HepG2 (cell line): ENCODE results near the gene ALDH3B2. TPM values are rescaled to one million over a fixed set of nuclear protein-coding genes. Genes with fewer than 3 reads are reported as not detected.
A peak's percentile ranks its signal among the peaks of the same experiment; 100 is the strongest.

Experiments used
- ELK4 ChIP-seq: sonication (generic); formaldehyde crosslinking; IDR thresholded peaks from 2 replicates; pipeline ENCODE4 v1.9.0; 2021; ENCODE audit warnings: missing genetic modification reagents, borderline replicate concordance
- EP300 ChIP-seq, 3 experiments: sonication (generic) in 1 of 3; formaldehyde crosslinking in 1 of 3; IDR thresholded peaks; 2 replicates each; pipeline versions ENCODE4 v1.5.1 to v1.6.1; 2011 to 2020; ENCODE audit warnings: low read depth in 2 of 3, low read length in 2 of 3, borderline replicate concordance in 1 of 3, improper control_type of control experiment in 1 of 3, mild to moderate bottlenecking in 1 of 3, missing genetic modification reagents in 1 of 3, moderate library complexity in 1 of 3
- FUBP1 ChIP-seq: sonication (generic); formaldehyde crosslinking; IDR thresholded peaks from 2 replicates; pipeline ENCODE4 v1.5.1; 2020; ENCODE audit warnings: missing genetic modification reagents, mild to moderate bottlenecking, borderline replicate concordance
- MAZ ChIP-seq, 2 experiments: sonication (generic) in 1 of 2; formaldehyde crosslinking in 1 of 2; IDR thresholded peaks; 2 replicates each; pipeline versions ENCODE4 v1.5.0 to v1.6.1; 2012 to 2020; ENCODE audit warnings: low read depth in 2 of 2, mild to moderate bottlenecking in 2 of 2, borderline replicate concordance in 1 of 2, improper control_type of control experiment in 1 of 2, low read length in 1 of 2, missing genetic modification reagents in 1 of 2, moderate library complexity in 1 of 2
- MLLT10 ChIP-seq: sonication (generic); formaldehyde crosslinking; IDR thresholded peaks from 2 replicates; pipeline ENCODE4 v1.4.0; 2020; ENCODE audit warnings: missing genetic modification reagents
- MYC ChIP-seq: sonication (generic); formaldehyde crosslinking; IDR thresholded peaks from 2 replicates; pipeline ENCODE4 v1.9.0; 2021; ENCODE audit warnings: missing genetic modification reagents, borderline replicate concordance
- NAIF1 ChIP-seq: sonication (generic); formaldehyde crosslinking; IDR thresholded peaks from 2 replicates; pipeline ENCODE4 v1.5.0; 2020; ENCODE audit warnings: mild to moderate bottlenecking, missing genetic modification reagents, borderline replicate concordance
- NFYC ChIP-seq: IDR thresholded peaks from 2 replicates; pipeline ENCODE4 v1.6.1; 2016; ENCODE audit warnings: missing genetic modification reagents, missing compliant biosample characterization
- REL ChIP-seq: sonication (generic); formaldehyde crosslinking; conservative IDR thresholded peaks from 2 replicates; pipeline ENCODE4 v1.8.0; 2022; ENCODE audit warnings: mild to moderate bottlenecking, missing genetic modification reagents, moderate library complexity
- RFX1 ChIP-seq: fragments of 450-650 bp; IDR thresholded peaks from 2 replicates; pipeline ENCODE4 v1.6.1; 2017
- SETDB1 ChIP-seq: sonication (generic); formaldehyde crosslinking; IDR thresholded peaks from 2 replicates; pipeline ENCODE4 v1.5.1; 2020; ENCODE audit warnings: missing genetic modification reagents, mild to moderate bottlenecking, borderline replicate concordance
- SP4 ChIP-seq: sonication (generic); formaldehyde crosslinking; IDR thresholded peaks from 2 replicates; pipeline ENCODE4 v1.8.1; 2023; ENCODE audit warnings: mild to moderate bottlenecking, missing genetic modification reagents
- ZBTB3 ChIP-seq: sonication (generic); formaldehyde crosslinking; IDR thresholded peaks from 2 replicates; pipeline ENCODE4 v1.4.0; 2020; ENCODE audit warnings: low read depth, mild to moderate bottlenecking, moderate library complexity, missing genetic modification reagents, borderline replicate concordance
- ZFP1 ChIP-seq: IDR thresholded peaks from 2 replicates; pipeline ENCODE4 v1.6.1; 2016
- ZNF230 ChIP-seq: sonication (generic); formaldehyde crosslinking; IDR thresholded peaks from 2 replicates; pipeline ENCODE4 v1.4.0; 2020; ENCODE audit warnings: mild to moderate bottlenecking, missing genetic modification reagents
- ZNF333 ChIP-seq: sonication (generic); formaldehyde crosslinking; IDR thresholded peaks from 2 replicates; pipeline ENCODE4 v1.4.0; 2020; ENCODE audit warnings: mild to moderate bottlenecking, missing genetic modification reagents, borderline replicate concordance
- ZNF337 ChIP-seq: sonication (generic); formaldehyde crosslinking; IDR thresholded peaks from 2 replicates; pipeline ENCODE4 v1.5.1; 2020; ENCODE audit warnings: missing genetic modification reagents, low read depth, mild to moderate bottlenecking, borderline replicate concordance
- ZNF670 ChIP-seq: sonication (generic); formaldehyde crosslinking; IDR thresholded peaks from 2 replicates; pipeline ENCODE4 v1.8.0; 2022; ENCODE audit warnings: mild to moderate bottlenecking, missing genetic modification reagents, borderline replicate concordance
- ZNF800 ChIP-seq: sonication (generic); formaldehyde crosslinking; IDR thresholded peaks from 2 replicates; pipeline ENCODE4 v1.4.0; 2020; ENCODE audit warnings: missing genetic modification reagents
- ZNF891 ChIP-seq: sonication (generic); formaldehyde crosslinking; IDR thresholded peaks from 2 replicates; pipeline ENCODE4 v1.5.0; 2020; ENCODE audit warnings: mild to moderate bottlenecking, missing genetic modification reagents
- polyA plus RNA-seq, 8 experiments: library from polyadenylated mRNA; depleted of rRNA in 3 of 8; stranded (reverse) in 7 of 8; unstranded in 1 of 8; fragments of >200 nt; fragmentation: Illumina TruSeq in 4 of 8; extraction: Trizol in 4 of 8; gene quantifications; 2 replicates each; pipeline versions ENCODE4 v1.2.1 to v1.2.3, GENCODE V29; 2011 to 2016; ENCODE audit warnings: low read depth in 4 of 8, missing spikeins in 1 of 8, mixed read lengths in 1 of 8; ENCODE audit not compliant: insufficient read depth in 1 of 8
- total RNA-seq, 5 experiments: library from RNA; depleted of rRNA; stranded (reverse); fragments of >200 nt; fragmentation: Illumina TruSeq; extraction: Trizol; gene quantifications; 2 replicates each; pipeline ENCODE4 v1.2.3, GENCODE V29; 2016; ENCODE audit warnings: low read depth in 1 of 5
- TF ChIP-seq, protein P1 (sequence below): sonication (generic); formaldehyde crosslinking; IDR thresholded peaks from 2 replicates; pipeline ENCODE4 v1.8.1; 2022; ENCODE audit warnings: mild to moderate bottlenecking, missing genetic modification reagents

Gene ALDH3B2
- total and polyA plus RNA-seq, 2 of the 13 experiments (the other 11 are each of a cell fraction or from before 2014, with no cell fraction given) = not detected

GRCh38 chr11:67629386-67630227 is 44.8 kb downstream of the ALDH3B2 start, which contains the start of gene NUDT8 (continued):
- TF ChIP-seq EP300 (IDR thresholded peaks at IDR 0.05; ENCODE audit: low read depth in 2 of 2, low read length in 2 of 2) = 0 out of 4 replicates have a peak, but pooled peaks of 1 of the 2 experiments have one; percentile 18
- peak; percentile 36; the same call in 1 of the 2 replicates for TF ChIP-seq EP300 (CRISPR knock-in tag; IDR thresholded peaks at IDR 0.05; ENCODE audit: borderline replicate concordance)
- peak; percentile 95 for TF ChIP-seq ZNF230 (CRISPR knock-in tag)
- TF ChIP-seq, protein P1, sequence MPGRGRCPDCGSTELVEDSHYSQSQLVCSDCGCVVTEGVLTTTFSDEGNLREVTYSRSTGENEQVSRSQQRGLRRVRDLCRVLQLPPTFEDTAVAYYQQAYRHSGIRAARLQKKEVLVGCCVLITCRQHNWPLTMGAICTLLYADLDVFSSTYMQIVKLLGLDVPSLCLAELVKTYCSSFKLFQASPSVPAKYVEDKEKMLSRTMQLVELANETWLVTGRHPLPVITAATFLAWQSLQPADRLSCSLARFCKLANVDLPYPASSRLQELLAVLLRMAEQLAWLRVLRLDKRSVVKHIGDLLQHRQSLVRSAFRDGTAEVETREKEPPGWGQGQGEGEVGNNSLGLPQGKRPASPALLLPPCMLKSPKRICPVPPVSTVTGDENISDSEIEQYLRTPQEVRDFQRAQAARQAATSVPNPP = no peak
- TF ChIP-seq ZNF337 (CRISPR knock-in tag) = no peak
- TF ChIP-seq ZNF891 = peak; percentile 70
- TF ChIP-seq FUBP1 (CRISPR knock-in tag) = no peak
- no peak for TF ChIP-seq ZNF800 (CRISPR knock-in tag)
- peak; percentile 61; the same call in 1 of the 2 replicates for TF ChIP-seq ZNF333 (CRISPR knock-in tag)
- no peak; the same call in 1 of the 2 replicates for TF ChIP-seq SP4 (CRISPR knock-in tag)
- TF ChIP-seq MYC (CRISPR knock-in tag) = peak; percentile 88
- TF ChIP-seq NAIF1 (CRISPR knock-in tag) = no peak
- TF ChIP-seq NFYC = no peak
- TF ChIP-seq ELK4 = no peak
- no peak for TF ChIP-seq MLLT10 (CRISPR knock-in tag)
- TF ChIP-seq ZBTB3 (CRISPR knock-in tag) = no peak
- no peak for TF ChIP-seq SETDB1
- TF ChIP-seq ZNF670 (CRISPR knock-in tag) = no peak
- 0 out of 2 replicates have a peak, but pooled peaks have one; percentile 37 for TF ChIP-seq ZFP1 (CRISPR knock-in tag)
- no peak for TF ChIP-seq RFX1
- TF ChIP-seq MAZ (IDR thresholded peaks at IDR 0.05; ENCODE audit: borderline replicate concordance, low read depth, low read length) = 0 out of 2 replicates have a peak, but pooled peaks have one; percentile 5
- no peak; the same call in 1 of the 2 replicates for TF ChIP-seq MAZ (CRISPR knock-in tag; IDR thresholded peaks at IDR 0.05; ENCODE audit: low read depth)
- TF ChIP-seq REL (CRISPR knock-in tag) = peak; percentile 77; the same call in 1 of the 2 replicates
